Measurements from ENCODE around the gene NVL.

DNA sequence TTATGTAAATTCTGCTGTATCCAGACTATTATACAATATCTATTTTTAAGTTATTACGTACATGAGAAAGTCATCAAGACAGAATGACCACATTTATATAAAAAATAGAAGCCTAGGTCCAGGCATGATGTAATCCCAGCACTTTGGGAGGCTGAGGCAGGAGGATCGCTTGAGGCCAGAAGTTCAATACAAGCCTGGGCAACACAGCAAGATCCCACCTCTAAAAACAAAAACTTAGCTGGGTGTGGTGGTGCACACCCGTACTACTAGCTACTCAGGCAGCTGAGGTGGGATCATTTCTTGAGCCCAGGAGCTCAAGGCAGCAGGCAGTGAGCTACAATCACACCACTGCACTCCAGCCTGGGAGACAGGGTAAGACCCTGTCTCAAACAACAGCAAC is 58.9 kb downstream of the NVL start:
- TF ChIP-seq, protein P1, sequence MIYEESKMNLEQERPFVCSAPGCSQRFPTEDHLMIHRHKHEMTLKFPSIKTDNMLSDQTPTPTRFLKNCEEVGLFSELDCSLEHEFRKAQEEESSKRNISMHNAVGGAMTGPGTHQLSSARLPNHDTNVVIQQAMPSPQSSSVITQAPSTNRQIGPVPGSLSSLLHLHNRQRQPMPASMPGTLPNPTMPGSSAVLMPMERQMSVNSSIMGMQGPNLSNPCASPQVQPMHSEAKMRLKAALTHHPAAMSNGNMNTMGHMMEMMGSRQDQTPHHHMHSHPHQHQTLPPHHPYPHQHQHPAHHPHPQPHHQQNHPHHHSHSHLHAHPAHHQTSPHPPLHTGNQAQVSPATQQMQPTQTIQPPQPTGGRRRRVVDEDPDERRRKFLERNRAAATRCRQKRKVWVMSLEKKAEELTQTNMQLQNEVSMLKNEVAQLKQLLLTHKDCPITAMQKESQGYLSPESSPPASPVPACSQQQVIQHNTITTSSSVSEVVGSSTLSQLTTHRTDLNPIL (CRISPR knock-in tag; IDR thresholded peaks at IDR 0.05; ENCODE audit: low read depth), result no peak
- TF ChIP-seq, protein P2, sequence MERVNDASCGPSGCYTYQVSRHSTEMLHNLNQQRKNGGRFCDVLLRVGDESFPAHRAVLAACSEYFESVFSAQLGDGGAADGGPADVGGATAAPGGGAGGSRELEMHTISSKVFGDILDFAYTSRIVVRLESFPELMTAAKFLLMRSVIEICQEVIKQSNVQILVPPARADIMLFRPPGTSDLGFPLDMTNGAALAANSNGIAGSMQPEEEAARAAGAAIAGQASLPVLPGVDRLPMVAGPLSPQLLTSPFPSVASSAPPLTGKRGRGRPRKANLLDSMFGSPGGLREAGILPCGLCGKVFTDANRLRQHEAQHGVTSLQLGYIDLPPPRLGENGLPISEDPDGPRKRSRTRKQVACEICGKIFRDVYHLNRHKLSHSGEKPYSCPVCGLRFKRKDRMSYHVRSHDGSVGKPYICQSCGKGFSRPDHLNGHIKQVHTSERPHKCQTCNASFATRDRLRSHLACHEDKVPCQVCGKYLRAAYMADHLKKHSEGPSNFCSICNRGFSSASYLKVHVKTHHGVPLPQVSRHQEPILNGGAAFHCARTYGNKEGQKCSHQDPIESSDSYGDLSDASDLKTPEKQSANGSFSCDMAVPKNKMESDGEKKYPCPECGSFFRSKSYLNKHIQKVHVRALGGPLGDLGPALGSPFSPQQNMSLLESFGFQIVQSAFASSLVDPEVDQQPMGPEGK (CRISPR knock-in tag; IDR thresholded peaks at IDR 0.05; ENCODE audit: borderline replicate concordance), result no peak
- TF ChIP-seq ARNTL (CRISPR knock-in tag; IDR thresholded peaks at IDR 0.05; ENCODE audit: borderline replicate concordance, low read depth) (no peak), TCF4 (CRISPR knock-in tag; IDR thresholded peaks at IDR 0.05; ENCODE audit: borderline replicate concordance) (no peak), ZFP30 (CRISPR knock-in tag; IDR thresholded peaks at IDR 0.05) (no peak), ZFP3 (CRISPR knock-in tag; IDR thresholded peaks at IDR 0.05) (no peak), ZNF8 (CRISPR knock-in tag; IDR thresholded peaks at IDR 0.05) (no peak), ISL1 (CRISPR knock-in tag; IDR thresholded peaks at IDR 0.05) (no peak), SNAI2 (CRISPR knock-in tag; IDR thresholded peaks at IDR 0.05) (no peak), PPARA (CRISPR knock-in tag; IDR thresholded peaks at IDR 0.05; ENCODE audit: borderline replicate concordance) (no peak), RARB (CRISPR knock-in tag; IDR thresholded peaks at IDR 0.05) (no peak), ZNF70 (CRISPR knock-in tag; IDR thresholded peaks at IDR 0.05) (no peak)
- TF ChIP-seq, protein P3, sequence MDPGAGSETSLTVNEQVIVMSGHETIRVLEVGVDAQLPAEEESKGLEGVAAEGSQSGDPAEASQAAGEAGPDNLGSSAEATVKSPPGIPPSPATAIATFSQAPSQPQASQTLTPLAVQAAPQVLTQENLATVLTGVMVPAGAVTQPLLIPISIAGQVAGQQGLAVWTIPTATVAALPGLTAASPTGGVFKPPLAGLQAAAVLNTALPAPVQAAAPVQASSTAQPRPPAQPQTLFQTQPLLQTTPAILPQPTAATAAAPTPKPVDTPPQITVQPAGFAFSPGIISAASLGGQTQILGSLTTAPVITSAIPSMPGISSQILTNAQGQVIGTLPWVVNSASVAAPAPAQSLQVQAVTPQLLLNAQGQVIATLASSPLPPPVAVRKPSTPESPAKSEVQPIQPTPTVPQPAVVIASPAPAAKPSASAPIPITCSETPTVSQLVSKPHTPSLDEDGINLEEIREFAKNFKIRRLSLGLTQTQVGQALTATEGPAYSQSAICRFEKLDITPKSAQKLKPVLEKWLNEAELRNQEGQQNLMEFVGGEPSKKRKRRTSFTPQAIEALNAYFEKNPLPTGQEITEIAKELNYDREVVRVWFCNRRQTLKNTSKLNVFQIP (CRISPR knock-in tag; IDR thresholded peaks at IDR 0.05; ENCODE audit: borderline replicate concordance, low read depth), result no peak
